ENCODE data around the gene SUMF1.

Gene SUMF1

DNA sequence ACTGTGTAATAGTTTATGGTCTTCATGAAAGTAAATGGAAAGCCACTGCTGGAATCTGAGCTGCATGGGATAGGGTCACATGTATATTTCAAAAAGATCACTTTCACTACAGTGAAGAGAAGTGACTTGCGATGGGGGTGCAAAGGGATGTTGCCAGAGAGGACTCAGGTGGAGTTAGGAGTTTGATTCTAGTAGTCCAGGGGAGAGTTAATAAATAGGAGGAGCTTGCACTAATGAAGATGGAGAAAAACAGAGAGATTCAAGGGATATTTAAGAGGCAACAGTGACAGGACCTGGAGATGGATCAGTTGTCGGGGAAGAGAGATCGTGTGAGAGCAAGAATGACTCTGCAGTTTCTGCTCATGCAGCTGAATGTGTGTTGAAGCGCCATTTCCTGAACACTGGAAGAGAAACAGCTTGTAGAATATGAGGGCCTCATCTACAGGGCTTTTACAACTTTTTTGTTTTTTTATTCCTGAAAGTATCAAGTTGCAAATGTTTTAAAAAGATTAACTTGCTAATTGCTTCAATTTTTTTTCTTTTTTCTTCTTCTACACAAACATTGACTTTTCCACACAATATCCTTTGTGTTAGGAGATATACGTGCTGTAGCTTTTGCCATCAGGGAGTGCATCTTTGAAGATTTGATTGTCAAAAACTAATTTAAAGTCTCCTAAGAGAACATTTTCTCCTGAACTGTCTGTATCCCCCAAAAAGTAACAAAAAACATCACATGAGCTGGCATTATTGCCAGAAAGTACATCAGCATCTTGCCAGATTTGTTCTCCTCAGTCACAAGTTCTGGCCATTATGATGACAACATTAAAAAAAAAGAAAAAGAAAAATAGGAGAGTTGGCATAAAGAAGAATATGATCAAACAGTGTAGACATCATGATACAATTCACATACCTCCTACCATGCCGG, 126.4 kb downstream of the SUMF1 start:
- no peak overlapping the region for H3K4me3 ChIP-seq (ENCODE audit: low read depth, low read length)
- TF ChIP-seq, protein P1, sequence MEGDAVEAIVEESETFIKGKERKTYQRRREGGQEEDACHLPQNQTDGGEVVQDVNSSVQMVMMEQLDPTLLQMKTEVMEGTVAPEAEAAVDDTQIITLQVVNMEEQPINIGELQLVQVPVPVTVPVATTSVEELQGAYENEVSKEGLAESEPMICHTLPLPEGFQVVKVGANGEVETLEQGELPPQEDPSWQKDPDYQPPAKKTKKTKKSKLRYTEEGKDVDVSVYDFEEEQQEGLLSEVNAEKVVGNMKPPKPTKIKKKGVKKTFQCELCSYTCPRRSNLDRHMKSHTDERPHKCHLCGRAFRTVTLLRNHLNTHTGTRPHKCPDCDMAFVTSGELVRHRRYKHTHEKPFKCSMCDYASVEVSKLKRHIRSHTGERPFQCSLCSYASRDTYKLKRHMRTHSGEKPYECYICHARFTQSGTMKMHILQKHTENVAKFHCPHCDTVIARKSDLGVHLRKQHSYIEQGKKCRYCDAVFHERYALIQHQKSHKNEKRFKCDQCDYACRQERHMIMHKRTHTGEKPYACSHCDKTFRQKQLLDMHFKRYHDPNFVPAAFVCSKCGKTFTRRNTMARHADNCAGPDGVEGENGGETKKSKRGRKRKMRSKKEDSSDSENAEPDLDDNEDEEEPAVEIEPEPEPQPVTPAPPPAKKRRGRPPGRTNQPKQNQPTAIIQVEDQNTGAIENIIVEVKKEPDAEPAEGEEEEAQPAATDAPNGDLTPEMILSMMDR (IDR thresholded peaks at IDR 0.05; ENCODE audit: low read depth, low read length): no peak
- H3K4me1 ChIP-seq: peaks cover 6% of the 10 kb centered on the region; the same call in 1 of the 2 replicates
- H3K36me3 ChIP-seq: no peaks in the 10 kb centered on the region
- no peaks in the 10 kb centered on the region for H3K9me3 ChIP-seq
- no peaks in the 10 kb centered on the region for H3K27me3 ChIP-seq
- DNase-seq: no peak

DNA sequence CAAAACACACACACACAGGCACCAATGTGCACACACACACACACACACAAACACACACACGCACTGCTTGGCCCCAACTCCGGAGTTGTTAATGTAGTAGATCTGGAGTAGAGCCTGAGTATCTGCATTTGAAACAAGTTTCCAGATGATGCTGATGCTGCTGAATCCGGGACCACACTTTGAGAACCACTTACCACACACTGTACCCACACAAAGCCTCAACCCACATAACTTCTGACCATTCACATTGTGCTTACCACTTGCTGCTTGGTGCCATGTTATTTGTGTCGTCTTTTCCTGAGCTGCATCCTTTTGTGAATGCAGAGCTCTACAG, 127.0 kb downstream of the SUMF1 start:
- TF ChIP-seq, protein P1 (IDR thresholded peaks at IDR 0.05; ENCODE audit: low read depth, low read length): no peak
- Histone ChIP-seq H3K27me3 (no peaks in the 10 kb centered on the region), H3K9me3 (no peaks in the 10 kb centered on the region), H3K4me3 (ENCODE audit: low read depth, low read length) (no peak overlapping the region), H3K36me3 (no peaks in the 10 kb centered on the region), H3K4me1 (peaks cover 6% of the 10 kb centered on the region; the same call in 1 of the 2 replicates)
- DNase-seq: no peak

DNA sequence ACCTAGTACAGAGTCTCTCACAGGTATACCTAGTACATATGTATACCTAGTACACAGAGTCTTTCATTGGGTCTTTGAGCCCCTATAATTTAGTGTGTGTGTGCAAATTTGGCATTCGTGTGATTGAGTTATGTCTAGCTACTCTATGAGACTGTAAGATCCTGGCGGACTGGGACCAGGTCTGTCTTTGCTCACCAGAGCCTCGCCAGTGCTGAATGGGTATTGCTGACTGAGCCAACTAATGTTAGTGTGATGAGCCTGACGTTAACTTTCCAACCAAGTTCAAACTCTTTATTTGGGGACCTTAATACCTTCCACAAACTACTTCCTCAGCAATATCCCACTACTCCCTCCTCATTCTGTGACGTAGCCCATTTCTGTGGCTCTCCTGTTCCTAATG, 128.3 kb downstream of the SUMF1 start:
- Histone ChIP-seq H3K4me3 (ENCODE audit: low read depth, low read length) (no peak overlapping the region), H3K27me3 (no peaks in the 10 kb centered on the region), H3K36me3 (no peaks in the 10 kb centered on the region), H3K4me1 (peaks cover 6% of the 10 kb centered on the region; the same call in 1 of the 2 replicates), H3K9me3 (no peaks in the 10 kb centered on the region)
- TF ChIP-seq, protein P1 (IDR thresholded peaks at IDR 0.05; ENCODE audit: low read depth, low read length): 0 out of 2 replicates have a peak, but pooled peaks have one; percentile 12
- DNase-seq: no peak

GRCh38 chr3:4336850-4337546, 130.1 kb downstream of the SUMF1 start:
- no peaks in the 10 kb centered on the region for H3K36me3 ChIP-seq
- DNase-seq: no peak
- TF ChIP-seq, protein P1 (IDR thresholded peaks at IDR 0.05; ENCODE audit: low read depth, low read length): no peak
- no peak overlapping the region for H3K4me3 ChIP-seq (ENCODE audit: low read depth, low read length)
- no peaks in the 10 kb centered on the region for H3K27me3 ChIP-seq
- no peaks in the 10 kb centered on the region for H3K4me1 ChIP-seq
- no peaks in the 10 kb centered on the region for H3K9me3 ChIP-seq

- no peaks in the 10 kb centered on the region for H3K27me3 ChIP-seq
- TF ChIP-seq, protein P1 (IDR thresholded peaks at IDR 0.05; ENCODE audit: low read depth, low read length): no peak
- H3K9me3 ChIP-seq: no peaks in the 10 kb centered on the region
- peak; percentile 6 for DNase-seq
- H3K4me1 ChIP-seq: no peaks in the 10 kb centered on the region
- no peak overlapping the region for H3K4me3 ChIP-seq (ENCODE audit: low read depth, low read length)
- no peaks in the 10 kb centered on the region for H3K36me3 ChIP-seq
Observed at GRCh38 chr3:4335840-4336562, 131.1 kb downstream of the SUMF1 start.
